Trophoblast cell (in vitro differentiated cells and primary cell): Measurements from ENCODE around the gene ROBO1.
"Not testable (repeated sequence)": the region's sequence is repeated elsewhere in the genome, so short reads cannot be mapped to it uniquely, and the experiment has no call there.

Experiments
- DNase-seq, 2 donors: peaks; one replicate each; pipeline ENCODE4 v3.0.0-alpha.2; 2016
- H2AFZ ChIP-seq: 2 replicates; pipeline ENCODE4 v1.6.1; 2013; ENCODE audit warnings: low read length, moderate library complexity, mild to moderate bottlenecking; ENCODE audit not compliant: insufficient read depth, poor library complexity
- H2AK5ac ChIP-seq: 2 replicates; pipeline ENCODE4 v1.6.1; 2013; ENCODE audit warnings: mild to moderate bottlenecking, low read length
- H2BK120ac ChIP-seq: 2 replicates; pipeline ENCODE4 v1.6.1; 2013; ENCODE audit warnings: low read length, mild to moderate bottlenecking, moderate library complexity; ENCODE audit not compliant: insufficient read depth, poor library complexity
- H2BK12ac ChIP-seq: 2 replicates; pipeline ENCODE4 v1.6.1; 2013; ENCODE audit warnings: mild to moderate bottlenecking, low read length, moderate library complexity
- H2BK5ac ChIP-seq: 2 replicates; pipeline ENCODE4 v1.6.1; 2013; ENCODE audit warnings: low read length, low read depth, moderate library complexity, mild to moderate bottlenecking; ENCODE audit not compliant: poor library complexity
- H3K14ac ChIP-seq: 2 replicates; pipeline ENCODE4 v1.6.1; 2013; ENCODE audit warnings: mild to moderate bottlenecking, low read length
- H3K18ac ChIP-seq: 2 replicates; pipeline ENCODE4 v1.6.1; 2013; ENCODE audit warnings: mild to moderate bottlenecking, low read length
- H3K23ac ChIP-seq: 2 replicates; pipeline ENCODE4 v1.6.1; 2013; ENCODE audit warnings: low read length
- H3K27ac ChIP-seq: 2 replicates; pipeline ENCODE4 v1.5.1; 2013; ENCODE audit warnings: low read depth, mild to moderate bottlenecking, inconsistent platforms, low read length, moderate library complexity
- H3K27me3 ChIP-seq: 2 replicates; pipeline ENCODE4 v1.6.1; 2013; ENCODE audit warnings: inconsistent platforms, mild to moderate bottlenecking, low read length, moderate library complexity; ENCODE audit not compliant: insufficient read depth
- H3K36me3 ChIP-seq, 2 experiments: 1 replicate in 1 of 2; 2 replicates in 1 of 2; pipeline ENCODE4 v1.6.1; 2013; ENCODE audit warnings: low read length in 2 of 2, mild to moderate bottlenecking in 2 of 2, moderate library complexity in 1 of 2; ENCODE audit not compliant: insufficient read depth in 2 of 2, control insufficient read depth in 1 of 2
- H3K4ac ChIP-seq: 2 replicates; pipeline ENCODE4 v1.6.1; 2013; ENCODE audit warnings: low read depth, mild to moderate bottlenecking, low read length, moderate library complexity
- H3K4me1 ChIP-seq, 2 experiments: 1 replicate in 1 of 2; 2 replicates in 1 of 2; pipeline ENCODE4 v1.6.1; 2013; ENCODE audit warnings: low read length in 2 of 2, mild to moderate bottlenecking in 2 of 2, moderate library complexity in 1 of 2; ENCODE audit not compliant: insufficient read depth in 2 of 2, control insufficient read depth in 1 of 2
- H3K4me2 ChIP-seq: 2 replicates; pipeline ENCODE4 v1.6.1; 2013; ENCODE audit warnings: inconsistent platforms, mild to moderate bottlenecking, low read length, moderate library complexity
- H3K4me3 ChIP-seq: 2 replicates; pipeline ENCODE4 v1.5.1; 2013; ENCODE audit warnings: mild to moderate bottlenecking, low read depth, low read length, inconsistent platforms
- H3K79me1 ChIP-seq: one replicate; pipeline ENCODE4 v1.6.1; 2013; ENCODE audit warnings: low read length
- H3K79me2 ChIP-seq: 2 replicates; pipeline ENCODE4 v1.6.1; 2013; ENCODE audit warnings: low read length, mild to moderate bottlenecking; ENCODE audit not compliant: control insufficient read depth, insufficient read depth, poor library complexity
- H3K9ac ChIP-seq: 2 replicates; pipeline ENCODE4 v1.6.1; 2013; ENCODE audit warnings: mild to moderate bottlenecking, low read length
- H3K9me3 ChIP-seq: 2 replicates; pipeline ENCODE4 v1.6.1; 2013; ENCODE audit warnings: low read depth, mild to moderate bottlenecking, control low read depth, inconsistent platforms, low read length; ENCODE audit not compliant: insufficient read depth
- H4K12ac ChIP-seq: 2 replicates; pipeline ENCODE4 v1.6.1; 2013; ENCODE audit warnings: low read depth, mild to moderate bottlenecking, low read length, moderate library complexity
- H4K8ac ChIP-seq: 2 replicates; pipeline ENCODE4 v1.6.1; 2013; ENCODE audit warnings: low read depth, mild to moderate bottlenecking, low read length, moderate library complexity
- H4K91ac ChIP-seq: one replicate; pipeline ENCODE4 v1.6.1; 2013; ENCODE audit warnings: low read depth, mild to moderate bottlenecking, low read length, moderate library complexity
- WGBS: extraction: QIAGEN DNeasy Blood & Tissue Kit; methylation state at CpG from one replicate; pipeline ENCODE4 v1.1.7; 2013; ENCODE audit warnings: missing lambda C conversion rate; ENCODE audit not compliant: insufficient read length, insufficient coverage; ENCODE audit errors: extremely low coverage; 5-methylcytosine and 5-hydroxymethylcytosine counted together

The ROBO1 gene

DNA sequence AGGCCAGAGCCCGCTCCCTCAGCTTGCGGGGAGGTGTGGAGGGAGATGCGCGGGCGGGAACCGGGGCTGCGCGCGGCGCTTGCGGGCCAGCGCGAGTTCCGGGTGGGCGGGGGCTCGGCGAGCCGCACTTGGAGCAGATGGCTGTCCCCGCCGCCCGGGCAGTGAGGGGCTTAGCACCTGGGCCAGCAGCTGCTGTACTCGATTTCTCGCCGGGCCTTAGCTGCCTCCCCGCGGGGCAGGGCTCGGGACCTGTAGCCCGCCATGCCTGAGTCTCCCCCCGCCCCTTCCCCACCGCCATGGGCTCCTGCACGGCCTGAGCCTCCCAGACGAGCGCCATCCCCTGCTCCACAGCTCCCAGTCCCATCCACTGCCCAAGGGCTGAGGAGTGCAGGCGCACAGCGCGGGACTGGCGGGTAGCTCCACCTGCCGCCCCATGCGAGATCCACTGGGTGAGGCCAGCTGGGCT lies 265.5 kb downstream of the ROBO1 start:
- not testable (repeated sequence) for H3K4ac ChIP-seq, H3K9ac ChIP-seq, H3K4me3 ChIP-seq, DNase-seq, H2AK5ac ChIP-seq, H2AFZ ChIP-seq, H3K9me3 ChIP-seq, H3K14ac ChIP-seq, H4K12ac ChIP-seq, H3K79me1 ChIP-seq, H4K8ac ChIP-seq, H3K23ac ChIP-seq, H2BK12ac ChIP-seq, H3K36me3 ChIP-seq, H3K79me2 ChIP-seq, H3K27me3 ChIP-seq, H3K4me2 ChIP-seq, H2BK120ac ChIP-seq, H2BK5ac ChIP-seq, H3K27ac ChIP-seq, H4K91ac ChIP-seq, H3K18ac ChIP-seq, H3K4me1 ChIP-seq
- no CpG with 5 or more reads among the region's 39 CpGs for WGBS

DNA sequence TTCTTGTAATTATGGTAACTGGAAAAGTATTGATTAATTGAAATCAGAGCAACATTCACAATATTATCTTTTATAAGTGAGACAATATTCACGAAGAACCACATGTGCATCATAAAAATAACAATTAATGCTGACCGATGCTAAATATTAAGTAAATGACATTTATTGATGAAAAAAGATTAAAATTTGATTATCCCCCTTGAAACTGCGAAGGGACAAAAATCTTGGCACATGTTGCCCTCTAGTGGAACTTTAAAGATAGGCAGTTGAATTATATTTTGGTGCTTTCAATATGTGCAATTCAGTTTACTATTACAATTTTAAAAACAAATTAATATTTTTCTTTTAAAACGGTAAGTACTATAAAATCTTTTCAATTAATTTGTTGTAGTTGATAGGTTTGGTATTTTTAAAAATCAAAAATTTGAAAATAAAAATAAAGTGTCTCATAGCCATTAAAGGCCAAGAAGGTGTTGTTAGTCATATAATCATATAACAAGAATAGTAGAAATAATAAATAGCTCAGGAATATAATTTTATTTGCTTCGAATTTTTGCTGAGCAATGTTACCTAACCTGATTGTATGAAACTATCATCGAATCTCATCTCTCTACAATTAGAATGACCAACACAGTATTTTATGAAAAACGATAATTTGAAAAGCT lies 270.2 kb downstream of the ROBO1 start:
- Histone ChIP-seq H2AFZ (no peak overlapping the region), H3K4me3 (no peak overlapping the region), H2BK12ac (no peak overlapping the region), H3K23ac (no peak overlapping the region), H3K79me2 (no peaks in the 10 kb centered on the region), H4K8ac (no peak overlapping the region), H3K36me3 (no peaks in the 10 kb centered on the region), H3K9ac (no peak overlapping the region), H2AK5ac (no peak overlapping the region), H3K4me2 (no peak overlapping the region), H3K9me3 (peaks cover 1% of the 10 kb centered on the region), H3K14ac (no peak overlapping the region), H3K27ac (no peak overlapping the region), H3K18ac (no peak overlapping the region), H4K12ac (no peak overlapping the region), H3K4ac (no peak overlapping the region), H3K79me1 (no peaks in the 10 kb centered on the region), H2BK5ac (no peak overlapping the region), H4K91ac (no peak overlapping the region), H2BK120ac (no peak overlapping the region), H3K4me1 (no peaks in the 10 kb centered on the region), H3K27me3 (no peaks in the 10 kb centered on the region)
- no CpG with 5 or more reads among the region's 7 CpGs for WGBS
- DNase-seq = peak in 1 of 2 donors; percentile 56

DNA sequence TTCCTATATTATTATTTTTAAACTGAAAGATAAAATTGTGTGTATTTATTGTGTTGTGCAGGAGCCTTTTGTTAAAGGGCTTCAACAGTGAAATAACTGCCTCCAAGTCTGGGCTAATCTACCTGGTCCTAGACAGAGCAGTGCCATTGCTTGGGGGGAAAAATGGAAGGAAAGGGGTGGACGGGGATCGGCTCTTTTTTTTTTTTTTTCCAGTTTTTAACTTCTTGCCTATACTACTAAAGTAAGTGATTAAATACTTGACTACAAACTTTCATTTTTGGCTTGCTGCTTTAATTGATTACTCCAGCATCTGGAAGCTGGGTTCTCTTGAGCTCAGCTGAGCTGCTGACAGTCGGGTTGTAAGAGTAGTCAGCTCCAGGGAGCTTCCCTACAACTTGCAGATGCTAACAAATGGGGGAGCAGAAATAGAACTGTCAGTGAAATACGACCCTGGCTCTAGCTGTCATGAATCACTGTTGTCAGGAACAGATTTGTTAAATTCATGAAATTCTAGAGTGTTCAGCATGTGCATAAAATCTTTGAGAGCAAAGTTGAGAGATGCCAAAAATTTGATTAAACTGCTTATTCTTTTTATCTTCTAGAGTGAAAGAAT lies 276.7 kb downstream of the ROBO1 start:
- Histone ChIP-seq H2BK12ac (no peak overlapping the region), H3K27ac (no peak overlapping the region), H2BK5ac (no peak overlapping the region), H3K9me3 (no peaks in the 10 kb centered on the region), H3K18ac (no peak overlapping the region), H3K9ac (no peak overlapping the region), H3K36me3 (no peaks in the 10 kb centered on the region), H2BK120ac (no peak overlapping the region), H3K4me3 (no peak overlapping the region), H2AFZ (no peak overlapping the region), H3K4me1 (no peaks in the 10 kb centered on the region), H2AK5ac (no peak overlapping the region), H4K91ac (no peak overlapping the region), H3K79me1 (no peaks in the 10 kb centered on the region), H3K27me3 (no peaks in the 10 kb centered on the region), H4K12ac (no peak overlapping the region), H4K8ac (no peak overlapping the region), H3K79me2 (no peaks in the 10 kb centered on the region), H3K4ac (no peak overlapping the region), H3K4me2 (no peak overlapping the region), H3K23ac (no peak overlapping the region), H3K14ac (no peak overlapping the region)
- no peak for DNase-seq
- WGBS = no CpG with 5 or more reads among the region's 4 CpGs

DNA sequence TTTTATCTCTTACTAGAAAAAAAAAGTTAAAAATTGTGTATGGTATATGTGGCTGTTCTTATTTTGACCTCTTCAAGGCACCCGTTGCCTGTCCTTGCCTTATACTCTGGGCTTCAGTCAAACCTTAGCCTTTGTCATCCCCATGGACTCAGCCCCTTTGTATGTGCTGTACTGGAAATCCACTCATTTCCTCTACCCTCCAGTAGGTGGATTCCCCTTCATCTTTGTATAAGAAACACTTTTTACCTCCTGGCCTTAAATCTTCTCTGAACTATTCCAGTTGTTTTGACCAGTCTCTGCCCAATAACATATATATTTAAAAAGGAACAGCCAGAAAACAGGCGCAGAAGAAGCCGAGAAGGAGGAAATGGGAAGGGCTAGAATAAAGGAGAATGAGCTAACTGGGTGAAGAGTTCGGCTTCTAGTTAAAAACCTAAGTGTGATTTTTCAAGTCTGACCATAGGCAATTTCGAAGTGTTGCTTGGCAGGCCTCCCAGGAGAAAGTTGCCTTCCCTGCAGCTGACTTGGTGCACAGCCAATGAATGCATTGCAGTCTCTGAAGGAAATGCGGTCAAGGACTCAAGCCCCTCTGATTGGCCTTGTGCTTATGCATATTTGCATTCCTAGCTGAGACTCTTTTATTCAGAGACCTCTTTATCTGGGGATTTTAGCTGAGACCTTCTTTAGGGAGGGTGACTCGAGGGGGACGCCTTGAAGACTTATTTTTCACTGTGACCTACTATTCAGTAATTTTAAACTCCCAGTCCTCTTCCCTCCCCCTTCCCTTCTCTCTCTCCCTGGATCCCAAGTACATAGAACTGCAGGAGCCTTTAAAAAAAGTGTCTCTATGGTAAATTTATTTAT lies 277.4 kb downstream of the ROBO1 start:
- Histone ChIP-seq H3K79me1 (no peaks in the 10 kb centered on the region), H4K91ac (no peak overlapping the region), H3K9me3 (no peaks in the 10 kb centered on the region), H3K14ac (no peak overlapping the region), H2AFZ (no peak overlapping the region), H2BK120ac (no peak overlapping the region), H3K79me2 (no peaks in the 10 kb centered on the region), H3K4me2 (no peak overlapping the region), H3K4me3 (no peak overlapping the region), H3K9ac (no peak overlapping the region), H3K27me3 (no peaks in the 10 kb centered on the region), H4K12ac (no peak overlapping the region), H3K27ac (no peak overlapping the region), H3K4me1 (no peaks in the 10 kb centered on the region), H3K23ac (no peak overlapping the region), H4K8ac (no peak overlapping the region), H2BK5ac (no peak overlapping the region), H3K18ac (no peak overlapping the region), H2AK5ac (no peak overlapping the region), H3K4ac (no peak overlapping the region), H2BK12ac (no peak overlapping the region), H3K36me3 (no peaks in the 10 kb centered on the region)
- DNase-seq = no peak
- WGBS = no CpG with 5 or more reads among the region's 8 CpGs
